GM12865 (cell line): ENCODE measurements around the gene CACNB2.

Source experiments
- DNase-seq: peaks from one replicate; pipeline ENCODE4 v3.0.0; 2010; ENCODE audit warnings: low read depth
- H3K4me3 ChIP-seq: 2 replicates; pipeline ENCODE4 v1.5.1; 2011; ENCODE audit warnings: mild to moderate bottlenecking, low read depth, low read length, control low read depth
- TF ChIP-seq, protein P1 (sequence below): IDR thresholded peaks from 2 replicates; pipeline ENCODE4 v1.5.1; 2011; ENCODE audit warnings: low read length, control low read depth, low read depth, inconsistent platforms; ENCODE audit not compliant: insufficient read depth; ENCODE audit errors: missing control alignments

CACNB2 gene

DNA sequence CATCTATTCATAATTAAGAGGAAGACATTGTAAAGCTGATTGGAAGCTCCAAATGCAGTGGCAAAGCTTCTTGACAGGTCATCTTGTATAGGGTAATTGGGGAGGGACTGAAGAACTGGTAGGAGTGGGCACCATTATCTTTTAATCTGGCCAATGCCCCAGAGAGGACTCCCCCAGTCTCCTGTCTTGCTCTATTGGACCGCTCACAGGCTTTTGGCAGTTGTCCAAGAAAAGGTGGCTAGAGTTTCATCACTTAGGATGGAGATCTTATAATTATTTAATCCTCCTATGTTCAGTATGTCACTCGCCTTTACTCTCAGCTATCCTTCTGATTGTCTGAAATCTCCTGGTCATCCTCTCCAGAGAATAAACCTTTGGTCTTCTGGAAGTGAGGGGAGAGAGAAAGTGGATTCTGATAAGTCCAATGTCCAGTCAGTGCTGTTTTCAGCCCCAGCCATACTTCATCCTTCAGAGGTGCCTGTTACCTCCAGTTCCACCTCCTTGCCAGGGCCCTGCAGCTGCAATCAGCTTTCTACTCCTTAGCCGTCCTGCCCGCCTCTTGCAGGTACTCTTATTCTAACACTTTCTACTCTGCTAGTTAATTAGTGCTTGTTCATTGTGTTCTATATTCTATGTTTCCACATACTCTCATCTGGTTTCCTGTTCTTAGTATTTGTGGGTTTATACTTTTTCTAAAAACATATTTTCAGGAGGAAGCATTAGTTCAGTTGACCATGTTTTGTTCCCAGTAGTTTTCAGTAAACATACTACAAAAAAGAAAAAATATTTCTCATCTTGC, 269.6 kb downstream of the CACNB2 start:
- TF ChIP-seq, protein P1, sequence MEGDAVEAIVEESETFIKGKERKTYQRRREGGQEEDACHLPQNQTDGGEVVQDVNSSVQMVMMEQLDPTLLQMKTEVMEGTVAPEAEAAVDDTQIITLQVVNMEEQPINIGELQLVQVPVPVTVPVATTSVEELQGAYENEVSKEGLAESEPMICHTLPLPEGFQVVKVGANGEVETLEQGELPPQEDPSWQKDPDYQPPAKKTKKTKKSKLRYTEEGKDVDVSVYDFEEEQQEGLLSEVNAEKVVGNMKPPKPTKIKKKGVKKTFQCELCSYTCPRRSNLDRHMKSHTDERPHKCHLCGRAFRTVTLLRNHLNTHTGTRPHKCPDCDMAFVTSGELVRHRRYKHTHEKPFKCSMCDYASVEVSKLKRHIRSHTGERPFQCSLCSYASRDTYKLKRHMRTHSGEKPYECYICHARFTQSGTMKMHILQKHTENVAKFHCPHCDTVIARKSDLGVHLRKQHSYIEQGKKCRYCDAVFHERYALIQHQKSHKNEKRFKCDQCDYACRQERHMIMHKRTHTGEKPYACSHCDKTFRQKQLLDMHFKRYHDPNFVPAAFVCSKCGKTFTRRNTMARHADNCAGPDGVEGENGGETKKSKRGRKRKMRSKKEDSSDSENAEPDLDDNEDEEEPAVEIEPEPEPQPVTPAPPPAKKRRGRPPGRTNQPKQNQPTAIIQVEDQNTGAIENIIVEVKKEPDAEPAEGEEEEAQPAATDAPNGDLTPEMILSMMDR: no peak
- no peak overlapping the region for H3K4me3 ChIP-seq
- no peak for DNase-seq

DNA sequence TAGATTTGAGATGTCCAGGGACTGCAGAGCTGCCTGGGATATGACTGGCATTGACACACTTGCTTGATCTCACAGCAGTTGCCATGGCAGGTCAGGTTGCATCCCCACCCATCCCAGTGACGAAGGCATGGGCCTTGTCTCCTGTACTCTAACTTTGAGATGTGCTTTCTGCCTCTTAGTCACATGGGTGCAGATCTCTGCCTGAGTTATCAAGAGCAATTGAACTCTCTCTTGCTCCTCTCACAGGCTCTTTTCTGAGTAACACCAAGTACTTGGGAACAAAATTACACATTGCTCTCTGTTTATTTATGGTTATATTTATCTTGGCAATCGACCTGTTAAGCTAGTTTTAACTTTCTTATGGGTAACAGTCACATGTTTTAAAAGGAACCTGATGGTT, 273.8 kb downstream of the CACNB2 start:
- no peak for DNase-seq
- TF ChIP-seq, protein P1: no peak
- H3K4me3 ChIP-seq: no peak overlapping the region

DNA sequence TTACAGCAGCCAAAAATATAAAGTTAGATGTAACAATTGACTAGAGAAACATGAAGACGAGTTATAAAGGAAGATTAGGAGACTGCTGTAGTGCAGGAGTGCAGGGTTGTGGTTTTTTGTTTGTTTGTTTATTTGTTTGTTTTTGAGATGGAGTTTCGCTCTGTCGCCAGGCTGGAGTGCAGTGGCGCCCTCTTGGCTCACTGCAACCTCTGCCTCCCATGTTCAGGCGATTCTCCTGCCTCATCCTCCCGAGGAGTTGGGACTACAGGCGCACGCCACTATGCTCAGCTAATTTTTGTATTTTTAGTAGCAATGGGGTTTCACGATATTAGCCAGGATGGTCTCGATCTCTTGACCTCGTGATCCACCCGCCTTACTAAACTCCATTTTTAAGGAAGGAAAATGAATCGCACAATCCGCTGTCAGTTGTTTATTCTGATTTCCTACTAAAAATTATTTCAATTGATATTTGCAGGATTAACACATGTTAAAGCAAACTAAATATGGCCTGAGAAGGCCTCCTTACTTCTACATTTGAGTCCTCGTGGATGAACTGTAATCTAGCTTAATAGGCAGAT, 277.8 kb downstream of the CACNB2 start:
- H3K4me3 ChIP-seq: no peak overlapping the region
- DNase-seq: no peak
- TF ChIP-seq, protein P1: no peak

DNA sequence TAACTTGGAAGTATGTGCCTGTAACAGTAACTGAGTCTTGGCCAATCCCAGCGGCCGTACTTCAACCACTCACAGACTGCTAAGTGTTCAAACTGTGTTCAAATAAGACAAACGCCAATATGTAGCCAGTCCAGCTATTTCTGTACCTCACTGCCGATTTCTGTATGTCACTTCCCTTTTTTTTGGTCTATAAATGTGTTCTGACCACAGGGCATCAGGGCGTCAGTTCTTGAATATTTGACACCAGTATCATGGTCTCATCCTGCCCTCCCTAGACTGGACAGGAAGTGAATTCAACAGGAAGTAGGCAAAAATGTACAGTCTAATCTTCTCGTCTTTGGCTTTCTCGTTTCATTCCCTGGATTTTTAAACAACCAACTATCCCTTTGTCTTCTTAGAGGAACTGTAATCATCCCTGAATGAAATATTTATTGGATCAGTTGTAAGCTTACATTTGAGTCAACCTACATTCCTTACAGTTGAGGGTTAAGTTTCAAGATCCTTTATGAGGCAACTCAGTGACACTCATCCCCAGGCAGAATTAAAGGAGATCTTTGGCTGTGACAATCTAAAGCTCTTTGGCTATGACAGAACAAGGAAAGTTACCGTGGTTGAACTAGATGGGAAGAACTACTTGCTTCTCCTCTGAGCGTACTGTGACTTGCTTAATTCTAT, 278.5 kb downstream of the CACNB2 start:
- H3K4me3 ChIP-seq: no peak overlapping the region
- DNase-seq: peak; percentile 11

DNA sequence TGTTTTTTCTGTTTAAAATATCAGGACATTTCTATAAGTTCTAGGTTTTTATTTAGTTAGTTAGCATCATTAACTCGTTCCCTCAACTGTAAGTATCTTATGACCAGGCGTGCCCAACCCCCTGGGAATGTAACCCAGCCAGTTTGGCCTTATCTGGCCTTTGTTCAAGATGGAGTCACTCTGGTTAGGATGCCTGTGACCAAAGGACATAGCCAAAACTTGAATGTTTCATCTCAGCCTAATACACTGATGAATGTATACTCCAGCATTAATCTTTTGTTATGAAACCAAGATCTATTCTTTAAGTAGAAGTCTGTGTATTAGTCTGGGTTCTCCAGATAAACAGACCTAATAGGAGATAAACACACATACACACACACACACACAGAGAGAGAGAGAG, 279.7 kb downstream of the CACNB2 start:
- no peak for DNase-seq
- no peak overlapping the region for H3K4me3 ChIP-seq
- TF ChIP-seq, protein P1: no peak

More for the DNA sequence above, 278.5 kb downstream of the CACNB2 start:
- TF ChIP-seq, protein P1: no peak

DNA sequence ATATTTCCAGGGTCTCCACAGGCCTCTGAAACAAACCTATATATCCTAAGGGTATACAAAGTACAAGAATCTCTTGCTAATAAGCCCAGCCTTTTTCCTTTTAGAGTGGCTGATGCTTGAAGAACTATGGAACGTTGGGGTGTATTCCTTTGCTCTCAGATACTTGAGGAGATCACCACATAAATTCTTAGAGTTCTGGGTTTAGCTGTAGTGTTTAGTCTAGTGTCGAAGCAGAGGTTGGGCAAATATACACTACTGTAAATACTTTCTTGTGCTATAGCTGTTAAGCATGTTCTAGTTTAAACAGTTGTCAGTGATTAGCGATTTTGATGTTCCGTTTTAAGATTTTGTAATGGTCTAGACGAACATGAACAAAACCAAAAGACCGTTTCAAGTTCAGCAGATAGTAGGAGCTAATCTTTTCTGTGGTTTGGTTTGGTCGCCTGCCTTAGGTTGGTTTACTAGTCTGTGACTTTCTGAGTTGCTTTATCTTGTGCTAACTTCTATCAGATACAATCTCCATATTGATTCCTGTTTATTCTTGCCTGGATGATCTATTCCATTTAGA, 281.6 kb downstream of the CACNB2 start:
- no peak for DNase-seq
- TF ChIP-seq, protein P1: no peak
- H3K4me3 ChIP-seq: no peak overlapping the region
